Activated naive CD4-positive, alpha-beta T cell treated with anti-CD3 and anti-CD28 coated beads, Interleukin-2, amount 10 ng/mL, durations not matched to agents 5 hours and 36 hours (primary cell): ENCODE measurements around the gene TMTC1. TPM values are rescaled to one million over a fixed set of nuclear protein-coding genes. Genes with fewer than 3 reads are reported as not detected.

Experiments used
- total RNA-seq, 2 experiments: library from RNA; stranded (reverse); gene quantifications; one replicate each; pipeline ENCODE4 v1.2.3, GENCODE V29; 2021

Gene TMTC1
- total RNA-seq = not detected

GRCh38 chr12:29783773-29784666, at the start of gene TMTC1:
Gene TMTC1 (minus strand): TSS chr12:29783942. CDS start chr12:29783751, 191 bp downstream.

GRCh38 chr12:29497588-29497987, 286.2 kb downstream of the TMTC1 start, which contains the start of gene OVCH1:
Gene OVCH1 (minus strand): TSS chr12:29497686. CDS start chr12:29497686, 0 bp downstream.

